Measurements from ENCODE around the gene PLGRKT. TPM values are rescaled to one million over a fixed set of nuclear protein-coding genes. Genes with fewer than 3 reads are reported as not detected.

PLGRKT gene
- total and polyA plus RNA-seq, 2 donors (not counting 3 experiments of a cell fraction or from before 2014, with no cell fraction given), result 3.8 to 21.2 TPM

DNA sequence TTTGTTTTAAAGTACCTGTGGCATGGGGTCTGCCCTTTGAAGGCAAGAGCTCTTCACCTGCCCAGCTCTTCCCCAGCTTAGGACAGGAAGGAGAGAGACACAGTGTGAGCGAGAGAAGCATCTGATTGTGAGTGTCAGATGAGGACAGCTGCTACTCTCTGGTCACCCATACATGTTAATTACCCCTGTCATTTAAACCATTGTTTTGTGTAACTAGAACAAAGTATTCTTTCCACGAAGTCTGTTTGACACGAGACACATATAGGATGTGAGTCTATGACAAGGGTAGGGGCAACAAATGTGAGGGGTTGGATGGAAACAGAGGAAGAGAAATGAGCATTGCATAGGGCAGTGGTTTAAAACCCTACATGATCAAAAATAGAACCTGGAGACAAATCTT is 9.6 kb upstream of the PLGRKT start:
- Histone ChIP-seq H3K36me3 (ENCODE audit: control insufficient read depth in 2 of 2, extremely low read depth in 1 of 2, insufficient read depth in 2 of 2, low read length in 2 of 2) (no peaks in the 10 kb centered on the region), H4K20me1 (replicated peaks; ENCODE audit: control insufficient read depth, extremely low read depth, insufficient read depth, low read length) (no peaks in the 10 kb centered on the region), H3K9ac (replicated peaks; ENCODE audit: extremely low read depth, insufficient read depth, low read length) (peak overlapping the region; percentile 13), H2AFZ (ENCODE audit: low read depth, low read length) (peak overlapping the region; percentile 17), H3K9me3 (replicated peaks; ENCODE audit: control insufficient read depth, insufficient read depth, low read length) (no peaks in the 10 kb centered on the region), H3K4me1 (ENCODE audit: control insufficient read depth, extremely low read depth, insufficient read depth, low read length) (peaks cover 38% of the 10 kb centered on the region), H3K27me3 (ENCODE audit: control insufficient read depth in 2 of 2, insufficient read depth in 2 of 2, low read length in 2 of 2) (no peaks in the 10 kb centered on the region), H3K4me2 (ENCODE audit: insufficient read depth, low read length) (peak overlapping the region; percentile 63), H3K79me2 (ENCODE audit: control insufficient read depth, insufficient read depth, low read length) (peaks cover 18% of the 10 kb centered on the region), H3K9me1 (replicated peaks; ENCODE audit: control insufficient read depth, extremely low read depth, insufficient read depth, low read length) (no peaks in the 10 kb centered on the region), H3K27ac (ENCODE audit: insufficient read depth, low read depth, low read length) (peak overlapping the region; percentile 79), H3K4me3 (replicated peaks in 1 of 3; ENCODE audit: insufficient read depth in 1 of 3, low read depth in 1 of 3, low read length in 3 of 3) (no peak overlapping the region)
- TF ChIP-seq, protein P1, sequence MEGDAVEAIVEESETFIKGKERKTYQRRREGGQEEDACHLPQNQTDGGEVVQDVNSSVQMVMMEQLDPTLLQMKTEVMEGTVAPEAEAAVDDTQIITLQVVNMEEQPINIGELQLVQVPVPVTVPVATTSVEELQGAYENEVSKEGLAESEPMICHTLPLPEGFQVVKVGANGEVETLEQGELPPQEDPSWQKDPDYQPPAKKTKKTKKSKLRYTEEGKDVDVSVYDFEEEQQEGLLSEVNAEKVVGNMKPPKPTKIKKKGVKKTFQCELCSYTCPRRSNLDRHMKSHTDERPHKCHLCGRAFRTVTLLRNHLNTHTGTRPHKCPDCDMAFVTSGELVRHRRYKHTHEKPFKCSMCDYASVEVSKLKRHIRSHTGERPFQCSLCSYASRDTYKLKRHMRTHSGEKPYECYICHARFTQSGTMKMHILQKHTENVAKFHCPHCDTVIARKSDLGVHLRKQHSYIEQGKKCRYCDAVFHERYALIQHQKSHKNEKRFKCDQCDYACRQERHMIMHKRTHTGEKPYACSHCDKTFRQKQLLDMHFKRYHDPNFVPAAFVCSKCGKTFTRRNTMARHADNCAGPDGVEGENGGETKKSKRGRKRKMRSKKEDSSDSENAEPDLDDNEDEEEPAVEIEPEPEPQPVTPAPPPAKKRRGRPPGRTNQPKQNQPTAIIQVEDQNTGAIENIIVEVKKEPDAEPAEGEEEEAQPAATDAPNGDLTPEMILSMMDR (IDR thresholded peaks at IDR 0.05; ENCODE audit: extremely low read depth in 1 of 2, insufficient read depth in 1 of 2, low read depth in 1 of 2, low read length in 2 of 2), result no peak
- TF ChIP-seq JUN (IDR thresholded peaks at IDR 0.05; ENCODE audit: borderline replicate concordance, insufficient read depth, insufficient read length, low read depth) (no peak), GATA2 (IDR thresholded peaks at IDR 0.05; ENCODE audit: insufficient read depth, insufficient read length, low read depth, low read length) (no peak), FOS (IDR thresholded peaks at IDR 0.05; ENCODE audit: borderline replicate concordance, insufficient read depth, low read length) (no peak), POLR2A (IDR thresholded peaks at IDR 0.05; ENCODE audit: low read depth, low read length) (no peak), MYC (IDR thresholded peaks at IDR 0.05; ENCODE audit: low read depth, low read length) (no peak), EZH2 (IDR thresholded peaks at IDR 0.05; ENCODE audit: borderline replicate concordance, low read depth, low read length, severe bottlenecking) (no peak), POLR2AphosphoS5 (IDR thresholded peaks at IDR 0.05; ENCODE audit: insufficient read depth, low read depth, low read length) (no peak)
- dilution Hi-C loops (cut with MboI; ENCODE audit: extremely low pct_ligation_motif_present, low sequenced_read_pairs), result loop anchor here (25.0 kb wide), 1 partner anchor 260 kb away; the partner anchor contains the start of gene INSL6
- no TSS peak for BruUV-seq (replicated peaks)
- ChIA-PET CTCF (interaction anchor here (1.0 to 4.6 kb wide), 2 partner anchors 261 to 688 kb away, joined by 3 to 39 read pairs; partner anchors contain the start of gene INSL6), POLR2A (no interaction called here)
- DNase-seq (ENCODE audit: low read depth, low spot score) (no peak), FAIRE-seq (no peak)
- intact Hi-C loops (cut with micrococcal nuclease), result no loop called here

All from endothelial cell of umbilical vein (primary cell).